Activated CD4-positive, alpha-beta T cell treated with anti-CD3 and anti-CD28 coated beads, Interleukin-2, amount 50 U/mL, for 48 hours (primary cell): ENCODE measurements around the gene RIMBP3C.
"Not testable (repeated sequence)": the region's sequence is repeated elsewhere in the genome, so short reads cannot be mapped to it uniquely, and the experiment has no call there.

Source experiments
- DNase-seq, 2 experiments: peaks; one replicate each; pipeline ENCODE4 v3.0.0-alpha.2; 2020

Gene RIMBP3C

DNA sequence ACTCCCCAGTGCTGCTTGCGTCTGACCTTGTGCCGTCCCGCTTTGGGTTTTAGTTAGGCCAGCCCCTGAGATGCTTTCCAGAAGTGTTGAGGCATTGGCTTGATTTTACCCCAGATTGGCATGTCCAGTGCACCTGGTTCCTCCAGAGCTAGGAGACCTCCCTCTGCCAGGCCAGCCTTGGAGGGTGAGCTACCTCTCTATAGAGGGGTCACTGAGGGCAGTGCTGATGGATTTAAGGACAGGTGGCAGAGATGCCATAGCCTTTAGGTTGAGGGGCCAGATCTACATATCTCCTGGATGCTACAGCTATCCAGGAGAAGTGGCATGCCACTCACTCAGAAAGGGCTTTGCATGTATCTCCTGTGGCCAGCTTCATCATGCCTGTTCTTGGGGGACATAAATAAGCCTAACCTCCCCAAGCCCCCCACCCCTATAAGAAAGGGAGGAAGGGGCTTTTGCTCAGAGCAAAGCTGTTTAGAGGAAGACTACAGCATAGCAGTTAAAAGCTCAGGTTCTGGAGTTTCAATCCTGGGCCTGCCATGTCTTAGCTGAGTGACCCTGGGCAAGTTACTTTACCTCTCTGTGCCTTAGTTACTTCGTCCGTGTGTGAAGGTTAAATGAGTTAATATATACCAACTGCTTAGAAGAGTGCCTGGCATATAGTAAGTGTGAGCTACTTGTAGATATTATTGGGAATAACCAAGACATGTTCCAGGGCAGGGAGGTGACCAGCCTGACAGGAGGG lies 22.7 kb upstream of the RIMBP3C start:
- DNase-seq = no peak

DNA sequence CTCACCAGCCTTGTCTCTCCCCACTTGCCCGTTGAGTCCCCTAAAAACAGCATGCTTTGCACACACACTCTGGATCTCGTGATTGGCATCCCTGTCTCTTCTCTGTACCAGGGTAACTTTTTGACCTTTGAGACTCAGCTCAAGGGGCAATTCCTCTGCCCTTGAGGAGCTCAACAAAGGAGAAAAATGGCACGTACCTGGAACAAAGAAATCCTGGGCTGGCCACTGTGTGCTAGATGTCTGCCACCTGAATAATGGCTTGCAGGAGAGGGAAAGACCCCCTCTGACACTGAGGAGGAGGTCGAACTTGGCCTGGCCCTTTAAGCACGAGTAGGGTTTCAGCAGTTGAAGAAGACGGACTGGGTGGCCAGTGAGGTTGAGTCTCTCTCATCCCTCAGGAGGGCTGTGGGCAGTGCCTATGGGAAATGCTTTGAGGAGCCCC lies 22.1 kb upstream of the RIMBP3C start:
- no peak for DNase-seq

DNA sequence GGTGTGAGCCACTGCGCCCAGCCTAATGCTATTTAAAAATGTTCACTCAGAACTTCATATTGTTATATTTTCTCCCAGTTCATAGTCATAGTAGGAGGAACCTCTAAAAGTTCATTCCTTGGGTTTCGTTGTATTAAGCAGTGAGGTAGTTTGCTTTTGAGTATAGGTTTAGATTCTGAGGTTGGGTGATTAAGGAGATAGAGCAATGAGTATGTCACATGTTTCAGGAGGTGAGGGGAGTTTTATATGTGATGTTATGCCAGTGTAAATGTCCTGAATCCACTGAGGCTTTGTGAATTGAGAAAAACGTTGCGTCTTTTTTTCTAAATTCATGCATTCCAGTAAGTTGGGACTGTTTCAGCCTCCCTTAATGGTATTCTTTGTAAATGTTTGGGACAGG lies 20.4 kb upstream of the RIMBP3C start:
- DNase-seq = no peak

DNA sequence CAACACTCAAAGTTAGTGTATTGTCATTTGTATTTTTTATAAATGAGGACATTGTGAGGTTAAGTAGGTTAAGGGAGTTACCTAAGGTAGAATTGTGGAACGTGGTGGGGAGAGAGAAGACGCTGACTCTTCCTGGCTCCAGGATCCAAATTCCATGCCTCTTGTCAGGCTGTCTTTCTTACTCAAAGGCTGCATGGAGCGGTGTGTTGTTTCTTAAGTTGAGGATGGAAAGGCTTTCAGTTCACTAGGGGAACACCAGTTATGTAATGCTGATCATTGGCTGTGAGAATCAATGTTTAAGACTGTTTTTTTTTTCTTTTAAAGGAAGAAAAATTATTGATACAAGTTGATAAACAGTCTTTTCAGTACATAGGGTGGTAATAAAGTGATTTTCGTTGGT lies 19.1 kb upstream of the RIMBP3C start:
- DNase-seq = no peak

DNA sequence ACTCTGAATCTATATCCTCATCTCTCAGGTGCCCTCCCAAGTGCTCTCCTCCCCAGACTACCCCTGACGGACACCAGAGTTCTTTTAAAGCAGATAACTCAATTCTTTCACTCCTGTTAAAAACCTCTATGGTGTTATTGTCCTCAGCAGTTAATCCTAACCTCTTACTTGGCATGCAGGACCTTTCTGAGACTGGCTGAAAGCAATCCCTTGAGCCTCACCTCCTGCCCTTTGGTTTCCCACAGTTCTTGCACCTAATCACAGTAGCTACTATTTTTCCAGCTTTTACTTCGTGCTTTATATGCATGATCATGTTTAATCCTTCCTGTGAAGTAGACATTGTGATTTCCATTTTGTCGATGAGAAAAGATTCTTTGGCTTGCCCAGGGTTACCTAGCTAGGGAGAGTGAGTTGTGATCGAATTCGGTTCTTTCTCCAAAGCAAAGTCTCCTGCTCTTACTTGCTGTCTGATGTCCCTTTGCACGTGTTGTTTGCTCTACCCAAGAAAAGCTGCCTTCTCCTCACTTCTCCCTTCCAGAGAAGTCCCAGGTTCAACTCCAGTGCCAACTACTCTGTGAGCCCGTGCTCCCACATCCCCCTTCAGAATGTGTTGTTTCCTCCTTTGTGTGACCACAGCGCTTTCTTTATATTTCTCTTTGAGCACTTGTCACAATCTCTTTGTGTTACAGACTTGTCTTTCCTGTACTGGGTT lies 18.4 kb upstream of the RIMBP3C start:
- no peak for DNase-seq

DNA sequence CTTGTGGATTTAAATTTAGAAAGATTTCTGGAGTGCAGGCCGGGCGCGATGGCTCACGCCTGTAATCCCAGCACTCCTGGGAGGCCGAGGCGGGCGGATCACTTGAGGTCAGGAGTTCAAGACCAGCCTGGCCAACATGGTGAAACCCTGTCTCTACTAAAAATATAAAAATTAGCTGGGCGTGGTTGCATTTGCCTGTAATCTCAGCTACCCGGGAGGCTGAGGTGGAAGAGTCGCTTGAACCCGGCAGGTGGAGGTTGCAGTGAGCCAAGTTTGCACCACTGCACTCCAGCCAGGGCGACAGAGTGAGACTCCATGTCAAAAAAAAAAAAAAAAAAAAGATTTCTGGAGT lies 17.8 kb upstream of the RIMBP3C start:
- not testable (repeated sequence) for DNase-seq

DNA sequence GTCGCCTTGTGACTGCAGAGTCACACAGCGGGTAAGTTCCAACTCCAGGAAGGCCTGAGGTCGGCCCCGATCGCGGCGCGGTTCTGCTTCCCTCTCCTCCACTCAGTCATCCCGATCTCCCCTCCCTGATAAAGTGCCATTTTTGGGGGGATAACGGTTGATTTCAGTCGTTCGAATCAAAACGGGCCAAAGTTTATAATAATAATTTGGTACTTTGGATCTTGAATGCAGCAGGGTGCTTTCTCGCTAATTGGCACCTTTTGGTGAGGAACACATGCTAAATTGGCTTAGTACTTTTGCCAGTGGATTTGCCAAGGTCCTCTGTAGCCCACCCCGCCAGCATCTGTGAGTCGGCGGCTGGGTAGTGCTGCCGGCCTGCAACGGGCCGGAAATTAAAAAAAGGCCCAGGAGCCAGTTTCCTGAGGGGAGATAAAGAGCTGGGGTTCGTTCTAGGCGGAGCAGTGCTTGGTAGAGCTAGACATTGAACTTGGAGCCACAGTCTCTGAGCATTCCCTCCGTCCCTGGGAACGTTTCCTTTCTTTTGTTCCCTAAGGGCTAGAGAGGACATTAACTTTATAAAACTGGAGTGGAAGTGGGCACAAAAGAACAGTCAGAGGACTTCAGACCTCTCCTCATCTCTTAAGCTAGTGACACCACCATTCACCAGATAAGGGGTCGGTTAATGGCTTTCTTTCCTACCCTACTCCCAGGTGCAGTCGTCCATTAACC lies 17.2 kb upstream of the RIMBP3C start:
- peak; percentile 26 to 34 for DNase-seq

DNA sequence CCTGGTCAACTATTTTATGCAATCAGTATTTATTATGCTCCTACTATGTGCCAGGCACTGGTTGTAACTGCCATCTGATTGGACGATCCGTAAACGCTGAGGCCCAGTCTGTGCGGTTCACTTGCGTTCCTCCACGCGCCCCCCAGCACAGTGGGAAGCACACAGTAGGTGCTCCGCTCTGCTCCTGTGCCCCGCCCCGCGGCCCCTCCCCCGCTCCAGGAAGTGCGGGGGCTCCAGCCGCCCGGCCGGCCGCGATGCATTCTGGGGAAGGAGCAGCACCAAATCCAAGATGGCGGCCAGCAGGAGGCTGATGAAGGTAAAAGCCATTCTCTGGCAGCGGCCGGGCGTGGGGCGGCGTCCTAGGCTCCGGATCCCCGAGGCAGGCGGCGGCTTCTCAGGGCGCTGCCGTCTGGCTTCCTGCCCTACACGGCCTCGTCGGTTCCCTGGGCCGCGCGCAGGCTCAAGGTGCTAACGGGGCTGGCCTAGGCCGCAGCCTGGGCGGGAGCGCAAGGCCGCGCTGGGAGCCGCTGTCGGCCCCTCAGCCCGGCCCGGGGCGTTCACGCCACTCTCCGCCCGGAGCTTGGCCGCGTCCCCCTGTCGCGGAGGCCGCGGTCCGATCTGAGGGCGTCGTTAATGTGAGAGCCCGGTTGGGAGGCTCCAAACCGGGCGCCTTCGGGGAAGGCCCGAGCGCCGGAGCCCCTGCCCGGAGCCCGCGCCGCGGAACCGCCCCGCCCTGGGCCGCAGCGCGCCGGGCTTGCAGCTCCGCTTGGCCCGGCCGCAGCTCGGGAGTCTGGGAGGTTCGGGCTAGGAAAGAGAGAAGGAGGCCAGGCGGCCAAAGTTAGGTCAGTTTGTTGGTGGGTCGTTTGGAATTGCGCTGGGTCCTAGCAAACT lies 16.4 kb upstream of the RIMBP3C start, which contains the start of gene UBE2L3:
Gene UBE2L3, plus strand, starts transcription at position 259 of the 891 bp plus-strand sequence. Its CDS starts 31 bp downstream, at position 290.
- peak; percentile 83 to 88 for DNase-seq

DNA sequence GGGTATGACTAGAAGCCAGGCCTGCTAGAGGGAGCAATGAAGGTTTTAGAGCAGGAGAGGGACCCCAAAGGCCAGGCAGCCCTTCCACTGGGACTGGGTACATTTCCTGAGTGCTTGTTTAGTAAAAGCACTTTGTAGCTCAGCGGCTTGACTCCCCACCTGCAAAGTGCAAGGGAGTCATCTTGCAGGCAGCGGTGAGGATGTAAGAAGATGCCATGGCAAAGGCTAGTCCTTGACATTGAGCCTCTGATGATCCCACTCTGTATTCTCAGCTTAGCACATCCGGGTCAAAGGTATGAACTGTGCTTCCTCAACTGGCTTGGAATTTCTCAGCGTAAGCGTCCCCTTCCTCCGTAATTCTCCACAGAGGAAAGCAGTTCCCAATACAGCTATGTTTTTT lies 13.2 kb upstream of the RIMBP3C start:
- no peak for DNase-seq

DNA sequence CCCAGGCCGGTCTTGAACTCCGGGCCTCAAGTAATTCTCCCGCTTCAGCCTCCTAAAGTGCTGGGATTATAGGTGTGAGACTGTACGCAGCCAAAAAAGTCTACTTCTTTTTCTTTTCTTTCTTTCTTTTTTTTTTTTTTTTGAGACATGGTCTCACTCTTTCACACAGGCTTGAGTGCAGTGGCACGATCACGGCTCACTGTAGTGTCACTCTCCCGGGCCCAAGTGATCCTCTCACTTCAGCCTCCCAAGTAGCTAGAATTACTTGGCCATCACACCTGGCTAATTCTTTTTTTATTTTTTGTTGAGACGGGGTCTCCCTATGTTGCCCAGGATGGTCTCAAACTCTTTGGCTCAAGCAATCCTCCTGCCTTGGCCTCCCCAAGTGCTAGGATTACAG lies 12.7 kb upstream of the RIMBP3C start:
- no peak for DNase-seq

DNA sequence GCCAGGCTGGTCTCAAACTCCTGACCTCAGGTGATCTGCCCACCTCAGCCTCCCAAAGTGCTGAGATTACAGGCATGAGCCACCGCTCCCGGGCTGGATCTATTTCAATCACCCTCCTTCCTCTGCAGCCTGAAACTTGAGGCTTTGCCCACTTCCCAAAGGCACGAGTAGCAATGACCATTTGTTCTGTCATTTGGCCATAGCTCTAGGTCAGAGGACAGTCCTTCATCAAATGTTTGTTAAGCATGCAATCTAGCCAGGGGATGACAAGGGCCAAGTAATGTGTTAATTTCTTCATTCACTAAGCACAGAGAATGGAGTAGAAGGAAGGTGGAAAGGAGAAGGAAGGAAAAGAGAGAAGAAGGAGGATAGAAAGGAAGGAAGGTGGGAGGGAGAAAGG lies 9.4 kb upstream of the RIMBP3C start:
- DNase-seq = not testable (repeated sequence)

DNA sequence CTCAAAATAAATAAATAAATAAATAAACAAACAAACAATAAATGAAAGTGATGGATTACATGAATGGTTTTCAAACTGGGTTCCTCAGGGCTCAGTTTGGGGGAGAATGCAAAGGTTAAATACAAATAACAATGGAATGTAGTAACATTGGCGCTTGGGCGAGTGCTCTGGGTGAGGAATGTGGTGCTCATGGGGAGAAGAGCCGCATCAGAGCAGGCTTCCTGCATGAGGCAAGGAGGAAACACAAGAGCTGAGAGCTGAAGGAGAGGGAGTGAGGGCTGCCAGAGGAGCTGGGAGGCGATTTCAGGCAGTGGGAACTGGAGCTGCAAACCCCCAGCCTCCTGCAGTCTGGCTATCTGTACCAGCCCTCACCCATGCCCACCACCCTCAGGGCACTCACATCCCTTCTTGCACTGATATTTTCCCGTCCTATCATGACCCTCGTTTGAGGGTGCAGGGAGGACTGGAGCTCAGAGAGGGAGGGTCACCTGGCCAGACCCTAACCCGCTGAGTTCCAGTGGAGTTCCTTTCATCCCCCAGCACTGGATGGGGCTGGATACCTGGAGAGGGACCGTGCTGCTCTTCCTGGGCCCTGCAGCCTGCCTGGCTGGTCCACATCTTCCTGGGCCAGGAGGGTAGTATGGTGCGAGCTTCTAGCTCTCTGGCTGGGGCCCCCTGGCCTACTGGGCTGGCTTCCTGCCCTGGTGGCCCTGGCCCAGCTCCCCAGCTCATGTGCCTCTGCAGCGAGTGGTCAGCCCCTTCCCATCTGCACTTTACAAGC lies 8.3 kb upstream of the RIMBP3C start:
- DNase-seq = not testable (repeated sequence)

DNA sequence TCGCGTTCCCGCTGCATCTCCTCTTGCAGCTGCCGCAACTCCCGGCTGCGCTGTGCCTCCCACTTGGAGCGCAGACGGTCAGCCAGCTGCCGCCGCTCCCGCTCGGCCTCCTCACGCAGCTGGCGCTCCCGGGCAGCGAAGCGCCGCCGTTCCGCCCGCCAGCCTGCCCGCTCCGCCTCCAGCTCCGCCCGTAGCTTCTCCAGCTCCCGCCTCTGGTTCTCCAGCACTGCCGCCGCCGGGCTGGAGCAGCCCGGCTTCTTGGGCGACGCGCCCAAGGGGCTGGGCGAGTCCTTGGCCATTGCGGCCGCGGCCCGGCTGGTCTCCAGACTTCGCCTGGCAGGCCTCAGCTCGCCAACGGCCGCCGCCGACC lies 598 bp downstream of the RIMBP3C start:
- not testable (repeated sequence) for DNase-seq

DNA sequence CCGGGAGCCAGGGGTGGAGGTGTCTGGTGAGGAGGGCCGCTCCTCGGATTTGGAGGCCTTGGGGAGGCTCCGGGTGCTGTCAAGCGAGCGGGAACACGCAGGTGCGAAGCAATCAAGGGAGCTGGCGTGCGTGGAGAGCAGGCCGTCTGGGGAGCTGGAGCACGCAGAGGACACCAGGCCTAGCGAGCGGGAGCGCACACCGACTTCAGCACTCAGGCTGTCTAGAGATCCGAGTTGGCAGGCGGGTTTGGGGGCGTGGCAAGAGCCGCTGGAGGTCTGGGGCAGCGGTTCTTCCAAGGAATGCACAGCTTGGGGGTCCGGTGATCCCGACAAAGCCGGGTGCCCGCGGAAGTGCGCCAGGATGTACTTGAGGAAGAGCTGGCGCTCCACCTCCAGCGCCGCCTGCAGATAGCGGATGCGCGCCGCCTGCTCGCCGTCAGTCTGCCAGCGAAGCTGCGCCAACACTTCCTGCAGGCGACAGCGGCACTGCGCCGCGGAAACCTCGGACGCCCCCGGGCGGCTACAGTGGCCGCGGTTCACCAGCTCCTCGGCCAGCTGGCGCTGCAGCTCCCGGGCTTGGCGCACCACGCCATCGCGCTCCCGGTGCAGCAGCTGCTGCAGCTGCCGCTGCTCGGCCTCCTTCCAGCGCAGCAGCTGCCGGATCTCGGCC lies 1.1 kb downstream of the RIMBP3C start:
- not testable (repeated sequence) for DNase-seq

DNA sequence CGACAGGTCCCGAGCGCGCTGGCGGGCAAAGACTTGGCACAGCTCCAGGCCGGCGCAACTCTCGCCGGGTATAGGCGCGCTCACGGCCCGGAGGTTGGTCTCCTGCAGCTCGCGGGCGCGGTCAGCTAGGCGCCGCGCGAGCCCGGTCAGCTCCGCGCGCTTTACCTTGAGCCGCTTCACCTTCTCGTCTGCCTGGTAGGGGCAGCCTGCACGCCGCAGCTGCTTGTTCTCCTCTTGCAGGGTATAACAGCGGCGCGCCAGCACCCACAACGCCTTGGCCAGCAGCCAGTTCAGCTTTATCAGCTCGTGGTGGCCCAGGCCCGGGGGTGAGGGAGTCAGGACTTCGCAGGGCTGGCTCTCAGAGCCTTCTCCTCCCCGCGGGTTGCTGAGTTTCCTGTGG lies 1.7 kb downstream of the RIMBP3C start:
- DNase-seq = not testable (repeated sequence)

DNA sequence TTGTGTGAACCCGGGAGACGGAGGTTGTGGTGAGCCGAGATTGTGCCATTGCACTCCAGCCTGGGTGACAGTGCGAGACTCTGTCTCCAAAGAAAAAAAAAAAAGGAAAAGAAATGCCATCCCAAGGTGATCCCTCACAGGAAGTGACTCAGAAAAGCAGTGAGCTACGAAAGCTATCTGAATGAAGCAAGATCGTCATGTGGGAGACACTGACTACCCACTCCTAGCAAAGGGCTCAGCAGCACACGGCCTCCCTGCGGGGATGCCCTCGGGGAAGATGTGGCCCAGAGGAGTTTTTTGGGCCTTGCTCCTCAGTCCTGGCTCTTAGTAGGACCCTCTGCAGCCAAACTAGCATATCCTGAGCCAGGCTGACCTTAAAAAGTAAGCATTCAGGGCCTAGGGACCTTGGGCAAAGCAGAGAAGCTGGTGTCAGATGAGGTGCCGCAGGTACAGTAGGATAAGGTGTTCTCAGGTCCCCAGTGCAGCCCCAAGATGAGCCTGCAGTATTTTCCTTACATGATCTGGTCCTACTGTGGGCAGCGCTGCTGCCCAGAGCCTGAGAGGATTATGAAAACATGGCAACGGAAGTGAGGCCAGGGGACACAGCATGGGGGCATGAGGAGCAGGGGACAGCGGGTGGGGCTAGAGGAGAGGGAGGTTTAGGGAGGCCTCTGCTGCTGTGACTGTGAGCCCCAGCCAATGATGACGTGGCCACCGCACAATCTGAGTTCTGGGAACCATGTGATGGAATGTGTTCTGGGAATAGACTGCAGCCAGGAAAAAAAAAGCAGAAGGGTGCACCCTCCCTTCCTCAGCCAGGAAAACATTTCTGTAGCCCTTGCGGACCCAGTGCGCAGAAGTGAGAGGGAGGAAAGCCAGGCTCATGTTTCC lies 6.6 kb downstream of the RIMBP3C start:
- DNase-seq = not testable (repeated sequence)

DNA sequence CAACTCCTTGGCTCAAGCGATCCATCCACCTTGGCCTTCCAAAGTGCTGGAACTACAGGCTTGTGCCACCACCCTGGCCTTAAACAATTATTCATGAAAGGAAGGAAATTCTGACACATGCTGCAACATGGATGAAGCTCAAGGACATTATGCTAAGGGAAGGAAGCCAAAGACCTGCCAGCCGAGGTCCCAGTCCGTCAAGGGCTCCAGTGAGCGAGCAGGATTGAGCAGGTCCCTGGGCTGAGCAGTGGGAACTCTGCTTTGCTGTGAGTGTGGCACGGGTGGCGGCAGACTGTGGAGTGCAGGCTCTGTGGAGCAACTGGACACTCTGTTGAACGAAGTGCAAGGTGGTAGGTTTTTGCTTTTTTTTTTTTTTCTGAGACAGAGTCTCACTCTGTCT lies 11.4 kb downstream of the RIMBP3C start:
- DNase-seq = not testable (repeated sequence)

DNA sequence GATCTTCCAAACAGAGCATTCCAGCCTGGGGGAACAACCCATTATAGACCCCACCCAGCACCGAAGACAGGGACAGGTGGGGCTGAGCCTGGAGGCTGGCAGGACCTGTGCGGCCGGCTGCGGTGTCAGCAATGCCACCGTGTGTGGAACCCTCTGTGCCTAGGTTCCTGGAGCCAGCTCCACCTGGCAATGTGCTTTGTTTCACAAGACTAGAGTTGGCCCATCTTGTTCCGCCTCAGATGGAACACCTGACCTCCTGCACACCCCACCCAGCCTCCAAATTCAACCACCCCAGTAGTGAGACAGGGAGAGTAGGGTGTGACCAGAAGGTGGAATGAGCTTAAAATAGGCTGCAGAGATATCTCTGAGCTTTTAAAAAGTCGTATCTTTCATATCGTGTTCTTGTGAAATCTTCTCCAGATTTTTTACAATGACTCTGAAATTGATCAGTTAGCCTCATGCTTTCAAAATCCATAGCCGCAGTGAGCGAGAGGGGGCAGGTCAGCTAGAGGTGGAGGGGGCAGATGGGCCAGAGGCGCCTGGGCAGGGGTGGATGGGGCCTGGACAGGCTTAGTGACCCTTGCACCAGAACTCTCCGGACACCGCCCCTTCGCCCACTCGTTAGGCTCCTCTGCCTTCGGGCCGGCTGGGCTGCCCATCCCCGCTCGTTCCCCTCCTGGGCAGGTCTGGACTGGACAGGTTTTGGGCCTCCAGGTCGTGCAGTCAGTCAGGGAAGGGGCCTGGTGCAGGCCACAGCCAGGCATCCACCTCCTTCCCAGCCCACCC lies 18.2 kb downstream of the RIMBP3C start:
- DNase-seq = not testable (repeated sequence)

DNA sequence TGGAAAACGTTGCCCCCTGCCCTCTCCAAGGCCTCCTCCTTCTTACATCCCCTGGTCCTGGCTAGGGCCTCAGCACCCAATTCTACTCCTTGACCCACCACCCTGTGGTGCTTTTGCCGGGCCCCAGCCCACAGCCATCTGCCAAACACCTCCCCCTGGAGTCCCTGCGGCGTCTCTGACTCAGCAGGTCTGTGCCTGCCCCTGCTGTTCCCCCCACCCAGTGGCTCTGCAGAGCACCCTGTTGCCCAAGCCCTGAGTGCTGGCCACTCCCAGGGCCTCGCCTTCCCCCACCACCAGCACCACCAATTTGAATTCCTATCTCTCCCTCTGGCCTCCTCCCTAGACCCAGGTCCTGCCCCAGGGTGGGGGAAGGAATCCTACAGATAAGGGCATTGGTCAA lies 19.7 kb downstream of the RIMBP3C start:
- DNase-seq = not testable (repeated sequence)
